GM19397 (cell line): ENCODE measurements around the gene ASF1B.

ENCODE experiments used
- ATAC-seq: cut with Tn5 transposase; IDR thresholded peaks from one replicate; pipeline ENCODE4 v1.9.1; 2021; ENCODE audit warnings: mild to moderate bottlenecking, moderate library complexity; ENCODE audit not compliant: unreplicated experiment

ASF1B gene

GRCh38 chr19:14088634-14089411 lies 47.6 kb downstream of the ASF1B start:
- no peak for ATAC-seq

DNA sequence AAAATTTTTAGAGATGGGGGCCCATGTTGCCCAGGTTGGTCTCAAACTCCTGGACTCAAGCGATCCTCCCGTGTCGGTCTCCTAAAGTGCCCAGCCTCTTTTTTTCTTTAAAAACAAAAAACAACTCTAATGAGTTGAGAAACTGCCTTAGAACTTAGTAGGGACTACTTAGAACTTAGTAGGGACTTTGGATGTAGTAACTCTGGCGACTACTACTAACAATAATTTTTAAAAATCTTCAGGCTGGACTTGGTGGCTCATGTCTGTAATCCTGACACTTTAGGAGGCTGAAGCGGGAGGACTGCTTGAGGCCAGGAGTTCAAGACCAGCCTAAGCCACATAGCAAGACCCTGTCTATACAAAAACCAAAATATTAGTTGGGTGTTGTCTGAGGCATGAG lies 50.3 kb downstream of the ASF1B start:
- no peak for ATAC-seq

GRCh38 chr19:14085309-14085995 lies 50.9 kb downstream of the ASF1B start, which contains the start of gene C19orf67:
TSS of gene C19orf67 (minus strand) at chr19:14085783. CDS start at chr19:14085627, 156 bp downstream.
- ATAC-seq = no peak

GRCh38 chr19:14082675-14082960 lies 53.8 kb downstream of the ASF1B start:
- ATAC-seq = no peak

DNA sequence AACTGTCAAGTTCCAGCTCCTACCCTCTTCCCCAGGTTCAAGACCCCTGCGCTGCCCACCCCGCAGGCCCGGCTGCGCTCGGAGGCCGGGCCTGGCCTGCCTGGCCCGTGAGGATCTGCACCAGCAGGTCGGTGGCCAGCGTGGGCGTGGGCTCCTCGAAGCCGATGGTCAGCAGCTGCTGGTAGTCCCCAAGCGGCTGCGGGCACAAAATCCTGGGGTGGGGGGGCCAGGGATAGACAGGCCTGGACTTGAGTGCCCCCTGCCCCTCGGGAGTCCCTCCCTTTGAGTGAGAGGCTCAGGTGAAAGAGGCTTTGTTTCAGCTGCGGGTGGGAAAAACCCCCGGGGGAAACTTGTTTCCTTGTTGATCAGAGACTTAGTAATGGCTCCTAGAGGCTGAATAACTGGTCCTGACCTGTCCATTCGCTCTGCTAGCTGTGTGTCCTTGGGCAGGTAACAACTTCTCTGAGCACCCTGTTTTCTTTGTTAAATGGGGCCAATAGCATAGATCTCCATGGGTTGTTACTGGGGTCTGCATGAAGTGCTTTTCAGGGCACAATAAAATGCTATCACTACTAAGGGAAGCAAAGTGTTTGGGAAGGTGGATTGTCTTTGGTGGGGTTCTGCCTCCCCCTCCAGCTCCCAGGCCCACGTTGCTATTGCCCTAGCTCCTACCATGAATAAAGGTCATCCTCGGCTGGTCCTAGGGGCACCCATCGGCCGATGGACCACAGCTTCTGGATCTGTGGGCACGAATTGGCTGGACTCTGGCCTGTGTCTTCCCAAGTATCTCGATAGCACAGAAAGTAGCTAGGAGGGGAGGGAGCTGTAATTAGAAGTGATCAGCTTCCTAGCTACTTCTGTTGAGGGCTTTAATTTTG lies 54.4 kb downstream of the ASF1B start:
- peak; percentile 4 for ATAC-seq

DNA sequence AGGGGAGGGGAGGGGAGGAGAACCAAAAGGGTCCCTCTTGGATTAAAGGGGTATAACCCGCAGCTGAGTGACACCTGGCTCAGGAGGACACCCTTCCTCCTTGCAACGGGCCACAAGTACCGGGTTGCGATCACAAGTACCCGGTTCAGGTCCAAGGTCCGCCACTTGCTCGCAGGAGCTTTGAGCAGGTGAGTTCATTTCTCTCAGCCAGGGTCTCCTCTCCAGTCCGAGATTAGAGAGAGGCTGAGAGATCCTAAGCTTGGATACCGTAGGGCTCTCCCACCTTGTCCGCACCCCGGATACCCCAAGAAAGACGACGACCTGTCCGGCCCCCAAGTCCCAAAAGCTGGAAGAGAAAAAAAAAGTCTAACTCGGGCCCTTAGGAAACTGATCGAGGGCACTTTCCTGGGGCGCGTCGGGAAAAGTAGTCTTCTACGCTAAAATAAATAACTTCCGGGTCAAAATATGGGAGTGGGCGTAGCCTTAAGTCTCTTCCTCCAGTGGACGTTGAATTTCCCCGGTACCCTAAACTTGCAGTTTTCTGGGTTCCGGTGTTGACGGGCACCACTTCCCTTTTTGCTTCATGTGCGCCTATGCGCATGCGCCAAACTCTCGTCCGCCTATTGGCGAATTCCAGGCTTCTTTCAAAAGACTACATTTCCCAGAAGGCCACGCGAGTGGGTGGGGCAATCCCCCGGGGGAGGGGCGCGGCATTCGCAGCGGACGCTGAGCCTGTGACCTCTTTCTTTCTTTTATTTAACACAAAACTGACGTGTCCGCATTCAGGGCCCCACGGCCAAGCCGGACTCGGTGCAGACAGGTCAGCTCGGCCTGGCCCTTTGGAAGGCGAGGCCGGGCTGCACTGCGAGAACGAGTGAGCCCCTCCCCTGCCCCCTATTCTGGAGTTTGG lies 55.2 kb downstream of the ASF1B start:
- peak; percentile 84 for ATAC-seq

DNA sequence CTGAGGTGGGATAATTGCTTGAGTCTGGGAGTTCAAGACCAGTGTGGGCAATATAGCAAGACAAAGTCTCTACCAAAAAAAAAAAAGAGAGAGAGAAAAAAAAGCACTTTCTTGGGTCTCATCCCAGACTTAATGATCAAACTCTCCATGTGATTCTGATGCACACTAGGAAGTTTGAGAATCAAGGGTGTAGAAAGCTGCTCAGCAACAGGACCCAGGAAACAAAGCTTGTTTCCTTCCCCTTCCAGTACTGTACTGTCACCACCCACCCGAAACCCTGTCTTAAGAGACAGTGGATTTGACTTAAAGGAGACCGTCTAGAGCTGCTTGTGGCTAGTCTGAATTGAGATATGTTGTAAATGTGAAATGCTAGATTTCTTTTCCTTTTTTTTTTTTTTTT lies 58.0 kb downstream of the ASF1B start:
- no peak for ATAC-seq

- no peak for ATAC-seq
These were observed 62.2 kb downstream of the ASF1B start for GRCh38 chr19:14073925-14074838.

DNA sequence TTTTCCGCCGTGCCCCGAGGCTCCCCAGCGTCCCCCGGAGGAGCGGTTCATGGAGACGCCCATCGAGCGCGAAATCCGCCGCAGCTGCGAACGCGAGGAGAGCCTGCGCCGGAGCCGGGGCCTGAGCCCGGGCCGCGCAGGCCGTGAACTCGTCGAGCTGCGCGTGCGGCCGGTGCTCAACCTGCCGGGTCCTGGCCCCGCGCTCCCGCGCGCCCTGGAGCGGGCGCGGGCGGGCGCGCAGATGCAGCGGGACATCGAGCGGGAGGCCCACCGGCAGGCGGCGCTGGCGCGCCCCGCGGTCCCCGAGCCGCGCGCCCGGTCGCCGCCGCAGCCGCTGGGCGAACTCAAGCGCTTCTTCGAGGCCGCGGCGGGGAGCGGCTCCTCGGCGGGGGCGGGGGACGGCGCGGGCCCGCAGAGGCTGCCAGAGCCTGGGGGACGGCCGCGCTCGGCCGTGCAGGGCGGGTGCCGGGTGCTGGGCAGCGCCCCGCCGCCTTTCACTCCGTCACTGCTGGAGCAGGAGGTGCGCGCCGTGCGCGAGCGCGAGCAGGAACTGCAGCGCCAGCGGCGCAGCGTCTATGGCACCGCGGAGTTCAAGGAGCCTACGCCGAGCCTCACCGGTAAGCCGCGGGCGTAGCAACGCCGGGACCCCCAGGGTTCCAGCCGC lies 63.0 kb downstream of the ASF1B start:
- ATAC-seq = peak; percentile 54

DNA sequence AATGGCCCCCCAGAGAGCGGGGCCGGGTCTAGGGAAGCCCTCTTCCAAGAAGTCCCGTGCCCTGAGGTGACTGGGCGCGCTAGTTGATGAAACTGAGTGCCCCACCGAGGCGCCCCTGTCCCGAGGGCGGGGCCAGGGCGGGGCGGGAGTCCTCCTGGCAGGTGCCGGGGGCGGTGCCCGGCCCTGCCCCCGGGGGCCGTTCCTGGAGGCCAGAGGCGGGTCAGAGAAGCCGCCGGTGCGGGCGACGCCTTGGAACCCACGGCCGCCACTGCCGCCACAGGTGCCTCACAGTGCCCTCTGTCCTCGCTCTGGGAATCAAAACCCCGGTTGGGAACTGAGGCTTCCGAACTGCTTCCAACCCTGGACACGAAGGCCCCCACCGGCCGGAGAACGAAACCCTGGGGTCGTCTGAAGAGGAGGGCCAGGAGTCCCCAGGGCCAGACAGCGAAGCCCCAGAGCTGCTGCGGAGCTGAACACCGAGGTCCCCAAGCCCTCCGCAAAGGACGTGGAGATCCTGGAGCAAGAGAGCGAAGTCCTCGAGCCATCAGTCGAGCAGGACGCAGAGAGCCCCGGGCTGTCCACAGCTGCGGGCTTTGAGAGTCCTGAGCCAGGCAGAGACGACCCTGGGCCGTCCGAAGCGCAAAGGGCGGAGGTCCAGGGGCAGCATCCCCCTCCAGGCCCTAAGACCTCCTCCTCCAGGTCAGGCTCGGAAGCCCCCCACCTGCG lies 63.7 kb downstream of the ASF1B start, which contains the start of gene MISP3:
Gene MISP3 (plus strand): TSS at position 252 of the 726 bp plus-strand sequence. CDS start 524 bp downstream, outside the sequence.
- ATAC-seq = peak; percentile 16

GRCh38 chr19:14070268-14071050 lies 65.9 kb downstream of the ASF1B start:
- ATAC-seq = no peak
